Liver (tissue), 9 donors: Measurements from ENCODE around the gene NLRP5. TPM values are rescaled to one million over a fixed set of nuclear protein-coding genes. Genes with fewer than 3 reads are reported as not detected.
A peak's percentile ranks its signal among the peaks of the same experiment; 100 is the strongest.

Experiments used
- DNase-seq: peaks from one replicate; pipeline ENCODE4 v3.0.0-alpha.2; 2017; ENCODE audit warnings: low spot score
- H3K27ac ChIP-seq, 2 donors: one replicate each; pipeline ENCODE4 v1.7.0; 2013; ENCODE audit warnings: inconsistent platforms in 2 of 2, low read length in 2 of 2, control low read depth in 1 of 2, low read depth in 1 of 2, mild to moderate bottlenecking in 1 of 2
- H3K27me3 ChIP-seq, 4 donors: one replicate each; pipeline versions ENCODE4 v1.6.1 to v1.7.0; 2013; ENCODE audit warnings: low read length in 3 of 4, inconsistent platforms in 1 of 4, mild to moderate bottlenecking in 1 of 4, moderate library complexity in 1 of 4; ENCODE audit not compliant: control insufficient read depth in 4 of 4, insufficient read depth in 4 of 4
- H3K36me3 ChIP-seq, 4 donors: one replicate each; pipeline versions ENCODE4 v1.6.1 to v1.7.0; 2013; ENCODE audit warnings: low read length in 3 of 4, mild to moderate bottlenecking in 3 of 4, low read depth in 1 of 4, moderate library complexity in 1 of 4; ENCODE audit not compliant: control insufficient read depth in 4 of 4, insufficient read depth in 3 of 4
- H3K4me1 ChIP-seq, 4 donors: one replicate each; pipeline versions ENCODE4 v1.6.1 to v1.7.0; 2013; ENCODE audit warnings: low read length in 3 of 4, mild to moderate bottlenecking in 3 of 4, moderate library complexity in 1 of 4; ENCODE audit not compliant: control insufficient read depth in 4 of 4, insufficient read depth in 4 of 4
- H3K4me3 ChIP-seq, 3 donors: one replicate each; pipeline versions ENCODE4 v1.6.1 to v1.7.0; 2013; ENCODE audit warnings: low read length in 3 of 3, control low read depth in 1 of 3, low read depth in 1 of 3, mild to moderate bottlenecking in 1 of 3
- H3K9ac ChIP-seq, 2 donors: one replicate each; pipeline ENCODE4 v1.7.0; 2013; ENCODE audit warnings: low read length in 2 of 2, mild to moderate bottlenecking in 2 of 2, moderate library complexity in 2 of 2, control low read depth in 1 of 2, low read depth in 1 of 2
- H3K9me3 ChIP-seq, 4 donors: one replicate each; pipeline versions ENCODE4 v1.6.1 to v1.7.0; 2013; ENCODE audit warnings: low read length in 3 of 4; ENCODE audit not compliant: control insufficient read depth in 4 of 4
- EGR1 ChIP-seq, 2 donors: IDR thresholded peaks; 2 replicates each; pipeline ENCODE4 v1.6.1; 2016 to 2018; ENCODE audit warnings: antibody characterized with exemption in 2 of 2, low read depth in 2 of 2
- FOXA1 ChIP-seq: IDR thresholded peaks from 2 replicates; pipeline ENCODE4 v1.6.1; 2016; ENCODE audit warnings: antibody characterized with exemption
- FOXA2 ChIP-seq: IDR thresholded peaks from 2 replicates; pipeline ENCODE4 v1.6.1; 2016; ENCODE audit warnings: antibody characterized with exemption
- GABPA ChIP-seq, 2 donors: IDR thresholded peaks in 1 of 2; conservative IDR thresholded peaks in 1 of 2; 2 replicates each; pipeline ENCODE4 v1.6.1; 2016; ENCODE audit warnings: antibody characterized with exemption in 2 of 2, mild to moderate bottlenecking in 1 of 2, moderate library complexity in 1 of 2
- HNF4A ChIP-seq, 2 donors: conservative IDR thresholded peaks; 2 replicates each; pipeline ENCODE4 v1.6.1; 2016; ENCODE audit warnings: antibody characterized with exemption in 2 of 2, mild to moderate bottlenecking in 2 of 2
- HNF4G ChIP-seq: IDR thresholded peaks from 2 replicates; pipeline ENCODE4 v1.6.1; 2016; ENCODE audit warnings: antibody characterized with exemption
- JUND ChIP-seq, 2 donors: IDR thresholded peaks; 2 replicates each; pipeline ENCODE4 v1.6.1; 2016; ENCODE audit warnings: antibody characterized with exemption in 2 of 2
- NR2F2 ChIP-seq: IDR thresholded peaks from 2 replicates; pipeline ENCODE4 v1.6.1; 2016; ENCODE audit warnings: antibody characterized with exemption
- RAD21 ChIP-seq, 2 donors: IDR thresholded peaks; 2 replicates each; pipeline ENCODE4 v1.6.1; 2016; ENCODE audit warnings: antibody characterized with exemption in 2 of 2, mild to moderate bottlenecking in 2 of 2
- RXRA ChIP-seq, 2 donors: IDR thresholded peaks; 2 replicates each; pipeline ENCODE4 v1.6.1; 2017 to 2018; ENCODE audit warnings: antibody characterized with exemption in 2 of 2, mild to moderate bottlenecking in 1 of 2
- SP1 ChIP-seq: IDR thresholded peaks from 2 replicates; pipeline ENCODE4 v1.6.1; 2018; ENCODE audit warnings: antibody characterized with exemption, mild to moderate bottlenecking
- TAF1 ChIP-seq: conservative IDR thresholded peaks from 2 replicates; pipeline ENCODE4 v1.6.1; 2016; ENCODE audit warnings: antibody characterized with exemption, mild to moderate bottlenecking
- YY1 ChIP-seq: IDR thresholded peaks from 2 replicates; pipeline ENCODE4 v1.6.1; 2016; ENCODE audit warnings: antibody characterized with exemption, mild to moderate bottlenecking
- WGBS: extraction: QIAGEN DNeasy Blood & Tissue Kit; methylation state at CpG from one replicate; pipeline ENCODE4 v1.1.7; 2013; 5-methylcytosine and 5-hydroxymethylcytosine counted together
- polyA plus RNA-seq, 2 donors: library from polyadenylated mRNA; stranded (reverse) in 1 of 2; unstranded in 1 of 2; fragments of 200-250 nt in 1 of 2; fragments of >200 nt in 1 of 2; fragmentation: Nextera tagmentation in 1 of 2; extraction: Ambion mirVana in 1 of 2; gene quantifications; one replicate each; pipeline versions ENCODE4 v1.2.1 to v1.2.3, GENCODE V29; 2013 to 2015
- total RNA-seq, 2 donors: library from RNA; depleted of rRNA; stranded (reverse); fragments of >200 nt; gene quantifications; one replicate each; pipeline ENCODE4 v1.2.3, GENCODE V29; 2014
- TF ChIP-seq, protein P1 (sequence below): IDR thresholded peaks from 2 replicates; pipeline ENCODE4 v1.6.1; 2016; ENCODE audit warnings: antibody characterized with exemption, mild to moderate bottlenecking
- TF ChIP-seq, protein P2 (sequence below): IDR thresholded peaks from 2 replicates; pipeline ENCODE4 v1.6.1; 2016; ENCODE audit warnings: antibody characterized with exemption
- TF ChIP-seq, protein P3 (sequence below): fragments of 150-350 bp; IDR thresholded peaks from 2 replicates; pipeline ENCODE4 v1.5.1; 2017; ENCODE audit warnings: improper control_type of control experiment, low read depth, low read length; ENCODE audit not compliant: missing input control
- TF ChIP-seq, protein P4 (sequence below): IDR thresholded peaks from 2 replicates; pipeline ENCODE4 v1.6.1; 2016; ENCODE audit warnings: antibody characterized with exemption
- TF ChIP-seq, protein P5 (sequence below): IDR thresholded peaks from 2 replicates; pipeline ENCODE4 v1.6.1; 2016; ENCODE audit warnings: antibody characterized with exemption
- donor health status: healthy.
- donor health status: healthy.
- donor health status: healthy.
- donor health status: healthy.
- donor health status: healthy.

Gene NLRP5
- total and polyA plus RNA-seq, 4 donors: not detected

DNA sequence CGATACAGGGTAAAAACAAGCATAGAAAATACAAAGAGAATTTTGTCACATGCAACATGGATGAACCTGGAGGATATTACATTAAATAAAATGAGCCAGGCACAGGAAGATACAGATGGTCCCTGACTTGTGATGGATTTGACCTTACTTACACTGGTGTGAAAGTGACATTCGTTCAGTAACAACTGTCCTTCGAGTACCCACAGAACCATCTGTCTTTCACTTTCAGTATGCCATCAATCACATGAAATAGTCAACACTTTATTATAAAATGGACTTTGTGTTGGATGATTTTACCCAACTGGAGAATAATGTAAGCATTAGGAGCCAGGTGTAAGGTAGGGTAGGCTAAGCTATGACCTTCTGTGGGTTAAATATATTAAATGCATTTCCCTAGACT lies 83.1 kb downstream of the NLRP5 start (continued):
- TF ChIP-seq, protein P1, sequence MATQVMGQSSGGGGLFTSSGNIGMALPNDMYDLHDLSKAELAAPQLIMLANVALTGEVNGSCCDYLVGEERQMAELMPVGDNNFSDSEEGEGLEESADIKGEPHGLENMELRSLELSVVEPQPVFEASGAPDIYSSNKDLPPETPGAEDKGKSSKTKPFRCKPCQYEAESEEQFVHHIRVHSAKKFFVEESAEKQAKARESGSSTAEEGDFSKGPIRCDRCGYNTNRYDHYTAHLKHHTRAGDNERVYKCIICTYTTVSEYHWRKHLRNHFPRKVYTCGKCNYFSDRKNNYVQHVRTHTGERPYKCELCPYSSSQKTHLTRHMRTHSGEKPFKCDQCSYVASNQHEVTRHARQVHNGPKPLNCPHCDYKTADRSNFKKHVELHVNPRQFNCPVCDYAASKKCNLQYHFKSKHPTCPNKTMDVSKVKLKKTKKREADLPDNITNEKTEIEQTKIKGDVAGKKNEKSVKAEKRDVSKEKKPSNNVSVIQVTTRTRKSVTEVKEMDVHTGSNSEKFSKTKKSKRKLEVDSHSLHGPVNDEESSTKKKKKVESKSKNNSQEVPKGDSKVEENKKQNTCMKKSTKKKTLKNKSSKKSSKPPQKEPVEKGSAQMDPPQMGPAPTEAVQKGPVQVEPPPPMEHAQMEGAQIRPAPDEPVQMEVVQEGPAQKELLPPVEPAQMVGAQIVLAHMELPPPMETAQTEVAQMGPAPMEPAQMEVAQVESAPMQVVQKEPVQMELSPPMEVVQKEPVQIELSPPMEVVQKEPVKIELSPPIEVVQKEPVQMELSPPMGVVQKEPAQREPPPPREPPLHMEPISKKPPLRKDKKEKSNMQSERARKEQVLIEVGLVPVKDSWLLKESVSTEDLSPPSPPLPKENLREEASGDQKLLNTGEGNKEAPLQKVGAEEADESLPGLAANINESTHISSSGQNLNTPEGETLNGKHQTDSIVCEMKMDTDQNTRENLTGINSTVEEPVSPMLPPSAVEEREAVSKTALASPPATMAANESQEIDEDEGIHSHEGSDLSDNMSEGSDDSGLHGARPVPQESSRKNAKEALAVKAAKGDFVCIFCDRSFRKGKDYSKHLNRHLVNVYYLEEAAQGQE: no peak
- TF ChIP-seq, protein P2, sequence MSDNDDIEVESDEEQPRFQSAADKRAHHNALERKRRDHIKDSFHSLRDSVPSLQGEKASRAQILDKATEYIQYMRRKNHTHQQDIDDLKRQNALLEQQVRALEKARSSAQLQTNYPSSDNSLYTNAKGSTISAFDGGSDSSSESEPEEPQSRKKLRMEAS: no peak
- TF ChIP-seq RAD21 (IDR thresholded peaks at IDR 0.05) (no peak), TAF1 (no peak), FOXA1 (no peak)

DNA sequence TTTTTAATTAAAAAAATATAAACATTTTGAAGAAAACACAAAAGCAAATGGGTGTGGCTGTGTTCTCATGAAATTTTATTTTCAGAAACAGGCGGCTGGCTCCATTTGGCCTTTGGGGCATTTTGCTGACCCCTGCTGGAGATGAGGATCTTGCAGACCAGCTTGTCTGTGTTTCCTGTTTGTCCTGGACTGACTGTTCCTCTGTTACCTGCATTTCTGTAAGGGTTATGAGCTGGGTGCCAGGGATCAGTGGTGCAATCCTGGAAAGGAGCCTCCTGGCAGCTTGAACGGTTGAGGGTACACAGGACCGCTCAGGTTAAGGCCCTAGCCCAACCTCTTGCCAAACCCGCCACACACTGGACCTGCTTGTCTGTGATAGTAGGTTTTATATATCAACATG lies 84.6 kb downstream of the NLRP5 start:
- Histone ChIP-seq H3K27me3 (no peaks in the 10 kb centered on the region), H3K36me3 (no peaks in the 10 kb centered on the region), H3K4me1 (peaks cover 3 to 13% (median 9%) of the 10 kb centered on the region in 4 donors), H3K4me3 (no peak overlapping the region), H3K9me3 (no peaks in the 10 kb centered on the region), H3K27ac (peak overlapping the region; percentile 35 to 46), H3K9ac (no peak overlapping the region)
- TF ChIP-seq RXRA (IDR thresholded peaks at IDR 0.05) (peak; percentile 92 to 98), TAF1 (no peak), HNF4G (no peak), YY1 (peak; percentile 57), GABPA (IDR thresholded peaks at IDR 0.05 in 1 of 2, conservative IDR thresholded peaks at IDR 0.05 in 1 of 2) (peak in 1 of 2 donors; percentile 73), JUND (IDR thresholded peaks at IDR 0.05) (peak in 1 of 2 donors; percentile 70), RAD21 (IDR thresholded peaks at IDR 0.05) (peak; percentile 56 to 59), SP1 (peak; percentile 67), EGR1 (IDR thresholded peaks at IDR 0.05; ENCODE audit: low read depth in 2 of 2) (peak in 1 of 2 donors; percentile 61), NR2F2 (peak; percentile 45), HNF4A (conservative IDR thresholded peaks at IDR 0.05) (peak; percentile 66 to 91), FOXA1 (peak; percentile 68), FOXA2 (peak; percentile 52)
- TF ChIP-seq, protein P3, sequence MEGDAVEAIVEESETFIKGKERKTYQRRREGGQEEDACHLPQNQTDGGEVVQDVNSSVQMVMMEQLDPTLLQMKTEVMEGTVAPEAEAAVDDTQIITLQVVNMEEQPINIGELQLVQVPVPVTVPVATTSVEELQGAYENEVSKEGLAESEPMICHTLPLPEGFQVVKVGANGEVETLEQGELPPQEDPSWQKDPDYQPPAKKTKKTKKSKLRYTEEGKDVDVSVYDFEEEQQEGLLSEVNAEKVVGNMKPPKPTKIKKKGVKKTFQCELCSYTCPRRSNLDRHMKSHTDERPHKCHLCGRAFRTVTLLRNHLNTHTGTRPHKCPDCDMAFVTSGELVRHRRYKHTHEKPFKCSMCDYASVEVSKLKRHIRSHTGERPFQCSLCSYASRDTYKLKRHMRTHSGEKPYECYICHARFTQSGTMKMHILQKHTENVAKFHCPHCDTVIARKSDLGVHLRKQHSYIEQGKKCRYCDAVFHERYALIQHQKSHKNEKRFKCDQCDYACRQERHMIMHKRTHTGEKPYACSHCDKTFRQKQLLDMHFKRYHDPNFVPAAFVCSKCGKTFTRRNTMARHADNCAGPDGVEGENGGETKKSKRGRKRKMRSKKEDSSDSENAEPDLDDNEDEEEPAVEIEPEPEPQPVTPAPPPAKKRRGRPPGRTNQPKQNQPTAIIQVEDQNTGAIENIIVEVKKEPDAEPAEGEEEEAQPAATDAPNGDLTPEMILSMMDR: peak; percentile 47
- TF ChIP-seq, protein P4, sequence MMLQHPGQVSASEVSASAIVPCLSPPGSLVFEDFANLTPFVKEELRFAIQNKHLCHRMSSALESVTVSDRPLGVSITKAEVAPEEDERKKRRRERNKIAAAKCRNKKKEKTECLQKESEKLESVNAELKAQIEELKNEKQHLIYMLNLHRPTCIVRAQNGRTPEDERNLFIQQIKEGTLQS: no peak
- TF ChIP-seq, protein P1: peak; percentile 67
- TF ChIP-seq, protein P5, sequence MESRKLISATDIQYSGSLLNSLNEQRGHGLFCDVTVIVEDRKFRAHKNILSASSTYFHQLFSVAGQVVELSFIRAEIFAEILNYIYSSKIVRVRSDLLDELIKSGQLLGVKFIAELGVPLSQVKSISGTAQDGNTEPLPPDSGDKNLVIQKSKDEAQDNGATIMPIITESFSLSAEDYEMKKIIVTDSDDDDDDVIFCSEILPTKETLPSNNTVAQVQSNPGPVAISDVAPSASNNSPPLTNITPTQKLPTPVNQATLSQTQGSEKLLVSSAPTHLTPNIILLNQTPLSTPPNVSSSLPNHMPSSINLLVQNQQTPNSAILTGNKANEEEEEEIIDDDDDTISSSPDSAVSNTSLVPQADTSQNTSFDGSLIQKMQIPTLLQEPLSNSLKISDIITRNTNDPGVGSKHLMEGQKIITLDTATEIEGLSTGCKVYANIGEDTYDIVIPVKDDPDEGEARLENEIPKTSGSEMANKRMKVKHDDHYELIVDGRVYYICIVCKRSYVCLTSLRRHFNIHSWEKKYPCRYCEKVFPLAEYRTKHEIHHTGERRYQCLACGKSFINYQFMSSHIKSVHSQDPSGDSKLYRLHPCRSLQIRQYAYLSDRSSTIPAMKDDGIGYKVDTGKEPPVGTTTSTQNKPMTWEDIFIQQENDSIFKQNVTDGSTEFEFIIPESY: peak; percentile 78
- TF ChIP-seq, protein P2: peak; percentile 81
- no peak for DNase-seq
- WGBS: 25% methylated on average over 4 of the region's 4 CpGs
